ENCODE results near the gene ARID1B.

GRCh38 chr6:157094038-157094437 is 316.9 kb downstream of the ARID1B start:
- TF ChIP-seq EZH2phosphoT487 (IDR thresholded peaks at IDR 0.05; ENCODE audit: borderline replicate concordance, low read length) (no peak), CTCF (conservative IDR thresholded peaks at IDR 0.05; ENCODE audit: low read depth, low read length) (no peak)
